Keratinocyte (primary cell): Measurements from ENCODE around the gene TEAD3. TPM values are rescaled to one million over a fixed set of nuclear protein-coding genes. Genes with fewer than 3 reads are reported as not detected.

Source experiments
- DNase-seq: peaks from one replicate; pipeline ENCODE4 v3.0.0-alpha.2; 2011; ENCODE audit warnings: low read depth, missing footprints, low spot score
- FAIRE-seq: peaks from 2 replicates; lab custom pipeline; 2011; peaks lifted over from hg19 to GRCh38; lab: Jason Lieb, UNC
- H2AFZ ChIP-seq: 2 replicates; pipeline ENCODE4 v1.6.0; 2012; ENCODE audit warnings: low read length, control low read depth, inconsistent platforms; ENCODE audit not compliant: control insufficient read depth
- H3K27ac ChIP-seq: 2 replicates; pipeline ENCODE4 v1.5.1; 2011; ENCODE audit warnings: low read length; ENCODE audit not compliant: control insufficient read depth, insufficient read depth
- H3K27me3 ChIP-seq: 3 replicates; pipeline ENCODE4 v1.6.0; 2011; ENCODE audit warnings: low read length; ENCODE audit not compliant: control insufficient read depth, insufficient read depth; ENCODE audit errors: extremely low read depth
- H3K36me3 ChIP-seq, 2 experiments: 2 replicates in 1 of 2; 3 replicates in 1 of 2; pipeline ENCODE4 v1.5.1; 2011; ENCODE audit warnings: low read length in 2 of 2, mild to moderate bottlenecking in 1 of 2; ENCODE audit not compliant: control insufficient read depth in 2 of 2, insufficient read depth in 2 of 2; ENCODE audit errors: extremely low read depth in 1 of 2
- H3K4me1 ChIP-seq: 3 replicates; pipeline ENCODE4 v1.5.1; 2011; ENCODE audit warnings: low read length; ENCODE audit not compliant: control insufficient read depth, insufficient read depth; ENCODE audit errors: extremely low read depth
- H3K4me2 ChIP-seq: 3 replicates; pipeline ENCODE4 v1.6.0; 2011; ENCODE audit warnings: low read depth, low read length; ENCODE audit not compliant: control insufficient read depth, insufficient read depth; ENCODE audit errors: extremely low read depth
- H3K4me3 ChIP-seq, 3 experiments: fragments of 200-600 bp in 1 of 3; sonication (generic) in 1 of 3; 2 replicates in 2 of 3; 3 replicates in 1 of 3; pipeline ENCODE4 v1.5.1; 2011 to 2016; ENCODE audit warnings: low read length in 3 of 3, mild to moderate bottlenecking in 3 of 3, control low read depth in 2 of 3, inconsistent platforms in 1 of 3, low read depth in 1 of 3, mixed read lengths in 1 of 3, mixed run types in 1 of 3, moderate library complexity in 1 of 3; ENCODE audit not compliant: control insufficient read depth in 2 of 3, insufficient read depth in 2 of 3; ENCODE audit errors: extremely low read depth in 1 of 3
- H3K79me2 ChIP-seq: 2 replicates; pipeline ENCODE4 v1.6.0; 2012; ENCODE audit warnings: low read length; ENCODE audit not compliant: control insufficient read depth, insufficient read depth
- H3K9ac ChIP-seq: 3 replicates; pipeline ENCODE4 v1.6.0; 2011; ENCODE audit warnings: low read length; ENCODE audit not compliant: control insufficient read depth, insufficient read depth; ENCODE audit errors: extremely low read depth
- H3K9me1 ChIP-seq: 3 replicates; pipeline ENCODE4 v1.6.0; 2011; ENCODE audit warnings: low read length; ENCODE audit not compliant: control insufficient read depth, insufficient read depth; ENCODE audit errors: extremely low read depth
- H3K9me3 ChIP-seq: 2 replicates; pipeline ENCODE4 v1.5.1; 2012; ENCODE audit warnings: low read depth, low read length; ENCODE audit not compliant: control insufficient read depth
- H4K20me1 ChIP-seq: 3 replicates; pipeline ENCODE4 v1.6.0; 2011; ENCODE audit warnings: low read length; ENCODE audit not compliant: control insufficient read depth, insufficient read depth; ENCODE audit errors: extremely low read depth
- CTCF ChIP-seq, 3 experiments: IDR thresholded peaks in 1 of 3; conservative IDR thresholded peaks in 1 of 3; optimal IDR thresholded peaks in 1 of 3; 2 replicates in 2 of 3; 3 replicates in 1 of 3; pipeline versions ENCODE3 to v1.5.1; 2011; ENCODE audit warnings: low read length in 3 of 3, mild to moderate bottlenecking in 3 of 3, moderate library complexity in 2 of 3, control low read depth in 1 of 3, inconsistent platforms in 1 of 3; ENCODE audit not compliant: insufficient read depth in 2 of 3; ENCODE audit errors: extremely low read depth in 1 of 3
- EZH2 ChIP-seq: IDR thresholded peaks from one replicate; pipeline ENCODE4 v1.6.1; 2012; ENCODE audit warnings: inconsistent platforms, mild to moderate bottlenecking, low read length, moderate library complexity
- dilution Hi-C: fragments of 300-500 bp; cut with MboI; formaldehyde crosslinking; loops from one replicate; pipeline ENCODE4 v1.7.0; 2020; ENCODE audit warnings: low sequenced_read_pairs; ENCODE audit not compliant: extremely low pct_ligation_motif_present
- polyA plus RNA-seq, 5 experiments: library from polyadenylated mRNA; depleted of rRNA in 3 of 5; stranded (reverse) in 3 of 5; stranded (forward) in 1 of 5; unstranded in 1 of 5; fragments of >200 nt; gene quantifications; 1 replicate in 1 of 5; 2 replicates in 3 of 5; 3 replicates in 1 of 5; pipeline versions ENCODE4 v1.2.1 to v1.2.3, GENCODE V29; 2011 to 2012; ENCODE audit warnings: missing spikeins in 2 of 5, low read depth in 1 of 5, low replicate concordance in 1 of 5

TEAD3 gene
- polyA plus RNA-seq, 1 donor (not counting 4 experiments of a cell fraction or from before 2014, with no cell fraction given) = 5.7 TPM

- no peak for TF ChIP-seq EZH2
- no peak for TF ChIP-seq CTCF (optimal IDR thresholded peaks at IDR 0.05 in 1 of 3, IDR thresholded peaks at IDR 0.05 in 1 of 3, conservative IDR thresholded peaks at IDR 0.05 in 1 of 3; ENCODE audit: extremely low read depth in 1 of 3, insufficient read depth in 2 of 3, low read length in 3 of 3)
- H3K36me3 ChIP-seq = peaks cover 8 to 32% of the 10 kb centered on the region in 2 experiments
Observed at GRCh38 chr6:35478259-35478658, 18.6 kb downstream of the TEAD3 start.

GRCh38 chr6:35477551-35478179 is 19.2 kb downstream of the TEAD3 start:
- no peak for FAIRE-seq
- Histone ChIP-seq H3K4me3 (no peak overlapping the region), H3K79me2 (no peaks in the 10 kb centered on the region), H3K4me2 (no peak overlapping the region), H3K9ac (no peak overlapping the region), H3K4me1 (no peaks in the 10 kb centered on the region), H3K27me3 (no peaks in the 10 kb centered on the region), H2AFZ (no peak overlapping the region), H3K36me3 (peaks cover 10 to 35% of the 10 kb centered on the region in 2 experiments), H3K27ac (no peak overlapping the region), H4K20me1 (peaks cover 5% of the 10 kb centered on the region), H3K9me1 (no peaks in the 10 kb centered on the region), H3K9me3 (no peaks in the 10 kb centered on the region)
- DNase-seq = no peak
- dilution Hi-C loops = no loop called here
- TF ChIP-seq EZH2 (no peak), CTCF (optimal IDR thresholded peaks at IDR 0.05 in 1 of 3, IDR thresholded peaks at IDR 0.05 in 1 of 3, conservative IDR thresholded peaks at IDR 0.05 in 1 of 3; ENCODE audit: extremely low read depth in 1 of 3, insufficient read depth in 2 of 3, low read length in 3 of 3) (no peak)

More at GRCh38 chr6:35478259-35478658, 18.6 kb downstream of the TEAD3 start:
- dilution Hi-C loops = no loop called here
- FAIRE-seq (no peak), DNase-seq (no peak)
- no peaks in the 10 kb centered on the region for H3K4me1 ChIP-seq
- H3K4me3 ChIP-seq = no peak overlapping the region
- no peaks in the 10 kb centered on the region for H3K9me3 ChIP-seq
- H3K4me2 ChIP-seq = no peak overlapping the region
- H3K9ac ChIP-seq = no peak overlapping the region
- H4K20me1 ChIP-seq = peaks cover under 1% of the 10 kb centered on the region
- no peak overlapping the region for H2AFZ ChIP-seq
- H3K79me2 ChIP-seq = no peaks in the 10 kb centered on the region
- no peaks in the 10 kb centered on the region for H3K9me1 ChIP-seq
- no peaks in the 10 kb centered on the region for H3K27me3 ChIP-seq
- H3K27ac ChIP-seq = no peak overlapping the region
